ENCODE data around the gene TRA2A.

DNA sequence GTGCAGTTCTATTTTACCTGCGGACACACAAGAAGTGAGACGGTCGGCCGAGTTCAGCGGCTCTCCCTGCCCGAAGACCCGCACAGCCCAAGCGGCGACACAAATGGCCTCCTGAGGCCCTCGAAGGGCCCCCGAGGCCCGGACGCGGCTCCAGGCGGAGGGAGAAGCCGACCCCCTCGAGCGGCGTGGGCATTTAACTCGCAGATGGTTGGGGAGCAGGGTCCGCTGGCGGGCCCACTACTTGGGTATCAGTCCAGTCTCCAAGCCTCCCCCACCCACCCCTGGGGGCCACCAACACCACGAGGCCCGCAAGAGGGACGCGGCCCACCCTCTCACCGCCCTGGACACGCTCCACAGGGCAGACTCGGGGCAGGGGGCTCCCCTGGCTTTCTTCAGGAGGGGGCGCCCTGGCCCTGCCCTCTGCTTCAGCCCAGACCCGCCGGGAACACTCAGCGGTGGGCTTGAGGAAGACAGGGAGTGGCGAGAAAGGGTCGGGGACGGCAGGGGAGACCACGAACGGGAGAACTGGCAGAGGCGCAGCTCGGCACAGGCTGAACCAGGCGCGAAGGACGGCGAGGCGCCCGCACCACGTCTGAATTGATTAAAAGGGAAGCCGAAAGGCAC is 63.1 kb downstream of the TRA2A start:
- TF ChIP-seq, protein P1, sequence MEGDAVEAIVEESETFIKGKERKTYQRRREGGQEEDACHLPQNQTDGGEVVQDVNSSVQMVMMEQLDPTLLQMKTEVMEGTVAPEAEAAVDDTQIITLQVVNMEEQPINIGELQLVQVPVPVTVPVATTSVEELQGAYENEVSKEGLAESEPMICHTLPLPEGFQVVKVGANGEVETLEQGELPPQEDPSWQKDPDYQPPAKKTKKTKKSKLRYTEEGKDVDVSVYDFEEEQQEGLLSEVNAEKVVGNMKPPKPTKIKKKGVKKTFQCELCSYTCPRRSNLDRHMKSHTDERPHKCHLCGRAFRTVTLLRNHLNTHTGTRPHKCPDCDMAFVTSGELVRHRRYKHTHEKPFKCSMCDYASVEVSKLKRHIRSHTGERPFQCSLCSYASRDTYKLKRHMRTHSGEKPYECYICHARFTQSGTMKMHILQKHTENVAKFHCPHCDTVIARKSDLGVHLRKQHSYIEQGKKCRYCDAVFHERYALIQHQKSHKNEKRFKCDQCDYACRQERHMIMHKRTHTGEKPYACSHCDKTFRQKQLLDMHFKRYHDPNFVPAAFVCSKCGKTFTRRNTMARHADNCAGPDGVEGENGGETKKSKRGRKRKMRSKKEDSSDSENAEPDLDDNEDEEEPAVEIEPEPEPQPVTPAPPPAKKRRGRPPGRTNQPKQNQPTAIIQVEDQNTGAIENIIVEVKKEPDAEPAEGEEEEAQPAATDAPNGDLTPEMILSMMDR (IDR thresholded peaks at IDR 0.05; ENCODE audit: poor library complexity) = no peak
- no peak for TF ChIP-seq EZH2 (IDR thresholded peaks at IDR 0.05; ENCODE audit: borderline replicate concordance)
